Measurements from ENCODE around the gene CLIP2.
"Not testable (repeated sequence)": the region's sequence is repeated elsewhere in the genome, so short reads cannot be mapped to it uniquely, and the experiment has no call there.

The CLIP2 gene

GRCh38 chr7:74332373-74333176 is 43.4 kb downstream of the CLIP2 start:
- DNase-seq (ENCODE audit: low read depth in 3 of 3): no peak

GRCh38 chr7:74334030-74334429 is 44.8 kb downstream of the CLIP2 start:
- DNase-seq (ENCODE audit: low read depth in 3 of 3): no peak

GRCh38 chr7:74337926-74338325 is 48.7 kb downstream of the CLIP2 start:
- no peak for DNase-seq (ENCODE audit: low read depth in 3 of 3)

- no peak for DNase-seq (ENCODE audit: low read depth in 3 of 3)
Observed at GRCh38 chr7:74338366-74339108, 49.3 kb downstream of the CLIP2 start.

GRCh38 chr7:74339648-74340047 is 50.4 kb downstream of the CLIP2 start:
- not testable (repeated sequence) for DNase-seq (ENCODE audit: low read depth in 3 of 3)

- DNase-seq (ENCODE audit: low read depth in 3 of 3): no peak
Observed at GRCh38 chr7:74343281-74344131, 54.3 kb downstream of the CLIP2 start.

- DNase-seq (ENCODE audit: low read depth in 3 of 3): no peak
Observed at GRCh38 chr7:74344132-74344496, 54.9 kb downstream of the CLIP2 start.

- no peak for DNase-seq (ENCODE audit: low read depth in 3 of 3)
Observed at GRCh38 chr7:74344786-74345185, 55.6 kb downstream of the CLIP2 start.

- no peak for DNase-seq (ENCODE audit: low read depth in 3 of 3)
Observed at GRCh38 chr7:74345970-74346369, 56.8 kb downstream of the CLIP2 start.

GRCh38 chr7:74349621-74350020 is 60.4 kb downstream of the CLIP2 start:
- DNase-seq (ENCODE audit: low read depth in 3 of 3): no peak

- no peak for DNase-seq (ENCODE audit: low read depth in 3 of 3)
Observed at GRCh38 chr7:74350751-74351150, 61.5 kb downstream of the CLIP2 start.

- no peak for DNase-seq (ENCODE audit: low read depth in 3 of 3)
Observed at GRCh38 chr7:74351836-74352235, 62.6 kb downstream of the CLIP2 start.

- DNase-seq (ENCODE audit: low read depth in 3 of 3): not testable (repeated sequence)
Observed at GRCh38 chr7:74352551-74353138, 63.4 kb downstream of the CLIP2 start.

GRCh38 chr7:74354009-74354408 is 64.8 kb downstream of the CLIP2 start:
- DNase-seq (ENCODE audit: low read depth in 3 of 3): no peak

- no peak for DNase-seq (ENCODE audit: low read depth in 3 of 3)
Observed at GRCh38 chr7:74355091-74355490, 65.9 kb downstream of the CLIP2 start.

- DNase-seq (ENCODE audit: low read depth in 3 of 3): no peak
Observed at GRCh38 chr7:74356589-74357315, 67.5 kb downstream of the CLIP2 start.

- no peak for DNase-seq (ENCODE audit: low read depth in 3 of 3)
Observed at GRCh38 chr7:74360008-74360407, 70.8 kb downstream of the CLIP2 start.

- no peak for DNase-seq (ENCODE audit: low read depth in 3 of 3)
Observed at GRCh38 chr7:74362266-74362665, 73.1 kb downstream of the CLIP2 start.

- no peak for DNase-seq (ENCODE audit: low read depth in 3 of 3)
Observed at GRCh38 chr7:74364061-74364460, 74.9 kb downstream of the CLIP2 start.

GRCh38 chr7:74365322-74366022 is 76.3 kb downstream of the CLIP2 start:
- DNase-seq (ENCODE audit: low read depth in 3 of 3): no peak

Measured in stimulated activated CD4-positive, alpha-beta T cell treated with anti-CD3 and anti-CD28 coated beads, TNF-alpha, amount 100 ng/mL, for 48 hours (primary cell).